HUES6 (cell line): ENCODE measurements around the gene RAD18.

Experiments used
- H3K27ac ChIP-seq: 2 replicates; pipeline ENCODE4 v1.7.0; 2013; ENCODE audit warnings: low read depth, mild to moderate bottlenecking, low read length, inconsistent platforms
- H3K27me3 ChIP-seq: 2 replicates; pipeline ENCODE4 v1.6.1; 2013; ENCODE audit warnings: low read length; ENCODE audit not compliant: control insufficient read depth, insufficient read depth
- H3K36me3 ChIP-seq: 2 replicates; pipeline ENCODE4 v1.6.1; 2013; ENCODE audit warnings: low read length; ENCODE audit not compliant: control insufficient read depth, insufficient read depth
- H3K4me1 ChIP-seq: 2 replicates; pipeline ENCODE4 v1.6.1; 2013; ENCODE audit warnings: low read length; ENCODE audit not compliant: control insufficient read depth, insufficient read depth
- H3K4me3 ChIP-seq: 2 replicates; pipeline ENCODE4 v1.5.1; 2013; ENCODE audit warnings: low read depth, low read length
- H3K9ac ChIP-seq: one replicate; pipeline ENCODE4 v1.6.1; 2013; ENCODE audit warnings: mild to moderate bottlenecking, low read length
- H3K9me3 ChIP-seq: 2 replicates; pipeline ENCODE4 v1.6.1; 2013; ENCODE audit warnings: low read depth, low read length; ENCODE audit not compliant: control insufficient read depth, insufficient read depth

Gene RAD18

GRCh38 chr3:8964436-8965370 lies 1.4 kb upstream of the RAD18 start:
- no peaks in the 10 kb centered on the region for H3K36me3 ChIP-seq
- H3K9ac ChIP-seq, result peak overlapping the region; percentile 88
- H3K27me3 ChIP-seq, result no peaks in the 10 kb centered on the region; the same call in 1 of the 2 replicates
- H3K4me1 ChIP-seq, result peaks cover 31% of the 10 kb centered on the region
- H3K9me3 ChIP-seq, result no peaks in the 10 kb centered on the region
- peak overlapping the region; percentile 97 for H3K27ac ChIP-seq
- H3K4me3 ChIP-seq, result peak overlapping the region; percentile 83

GRCh38 chr3:8962226-8962861 lies 928 bp downstream of the RAD18 start:
- Histone ChIP-seq H3K27me3 (no peaks in the 10 kb centered on the region), H3K36me3 (peaks cover 18% of the 10 kb centered on the region), H3K27ac (no peak overlapping the region), H3K9me3 (no peaks in the 10 kb centered on the region), H3K9ac (peak overlapping the region; percentile 79), H3K4me3 (peak overlapping the region; percentile 83), H3K4me1 (peaks cover 31% of the 10 kb centered on the region)

GRCh38 chr3:8959668-8960067 lies 3.6 kb downstream of the RAD18 start:
- no peak overlapping the region for H3K4me3 ChIP-seq
- no peaks in the 10 kb centered on the region for H3K9me3 ChIP-seq
- peaks cover 20% of the 10 kb centered on the region for H3K4me1 ChIP-seq
- H3K36me3 ChIP-seq, result peaks cover 32% of the 10 kb centered on the region
- H3K27me3 ChIP-seq, result no peaks in the 10 kb centered on the region
- no peak overlapping the region for H3K9ac ChIP-seq
- no peak overlapping the region for H3K27ac ChIP-seq

DNA sequence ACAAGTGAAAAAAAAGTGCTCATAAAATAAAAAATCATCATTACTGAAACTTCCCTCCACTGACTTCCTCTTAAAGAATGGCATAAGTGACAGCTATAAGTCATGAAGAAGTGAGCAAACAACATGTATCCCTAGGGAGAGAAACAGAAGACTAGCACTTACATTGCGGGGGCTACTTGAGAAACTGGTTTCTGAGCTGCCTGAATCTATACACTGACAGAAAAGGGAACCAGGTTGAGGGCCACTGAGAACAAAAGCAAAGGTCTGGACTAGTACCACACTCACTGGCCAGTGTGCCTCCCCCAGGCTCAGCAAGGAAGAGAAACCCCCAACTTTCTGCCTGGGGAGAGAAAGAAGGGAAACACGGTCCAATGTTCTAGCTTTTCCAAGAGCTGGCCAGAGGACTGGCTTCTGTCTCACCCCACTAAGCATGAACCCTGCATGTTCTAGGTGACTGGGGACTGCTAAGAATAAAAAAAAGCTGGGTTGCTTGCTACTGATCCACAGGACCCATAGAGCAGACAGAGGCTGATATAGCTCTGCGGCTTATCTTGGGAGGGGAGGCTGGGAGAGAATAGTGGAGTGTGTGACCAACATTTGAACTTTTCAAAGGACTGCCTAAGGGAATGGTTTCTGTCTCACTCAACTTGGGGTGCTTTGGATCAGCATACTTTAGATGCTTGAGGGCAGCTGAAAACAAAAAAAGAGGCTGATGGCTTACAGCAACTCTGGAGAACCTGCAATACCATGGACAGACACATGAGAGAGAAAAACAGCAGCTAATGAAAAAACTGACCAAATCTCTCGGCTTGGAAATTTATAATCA lies 8.1 kb downstream of the RAD18 start:
- Histone ChIP-seq H3K4me3 (no peak overlapping the region), H3K36me3 (peaks cover 32% of the 10 kb centered on the region), H3K27ac (no peak overlapping the region), H3K27me3 (no peaks in the 10 kb centered on the region), H3K4me1 (no peaks in the 10 kb centered on the region; the same call in 1 of the 2 replicates), H3K9ac (no peak overlapping the region), H3K9me3 (no peaks in the 10 kb centered on the region)

DNA sequence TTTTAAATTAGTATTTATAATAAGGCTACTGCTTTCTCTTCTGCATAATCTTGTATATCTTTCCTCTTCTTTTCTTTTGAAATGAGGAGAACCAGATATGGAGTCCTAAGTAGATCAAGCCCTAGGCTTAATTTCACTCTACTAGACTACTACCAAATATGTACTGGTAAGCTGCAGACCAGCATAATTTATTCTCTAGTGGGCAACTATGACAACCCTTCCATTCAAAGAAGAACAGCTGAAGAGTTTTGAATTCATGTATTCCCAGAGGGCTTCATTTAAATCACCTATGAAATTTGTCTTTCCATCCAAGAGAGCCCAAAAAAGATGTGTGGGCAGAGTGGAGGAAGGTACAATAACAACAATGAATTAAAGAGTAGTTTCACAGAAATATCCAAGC lies 10.0 kb downstream of the RAD18 start:
- Histone ChIP-seq H3K9ac (no peak overlapping the region), H3K27me3 (no peaks in the 10 kb centered on the region), H3K27ac (no peak overlapping the region), H3K4me3 (no peak overlapping the region), H3K9me3 (no peaks in the 10 kb centered on the region), H3K36me3 (peaks cover 23% of the 10 kb centered on the region), H3K4me1 (no peaks in the 10 kb centered on the region; the same call in 1 of the 2 replicates)

DNA sequence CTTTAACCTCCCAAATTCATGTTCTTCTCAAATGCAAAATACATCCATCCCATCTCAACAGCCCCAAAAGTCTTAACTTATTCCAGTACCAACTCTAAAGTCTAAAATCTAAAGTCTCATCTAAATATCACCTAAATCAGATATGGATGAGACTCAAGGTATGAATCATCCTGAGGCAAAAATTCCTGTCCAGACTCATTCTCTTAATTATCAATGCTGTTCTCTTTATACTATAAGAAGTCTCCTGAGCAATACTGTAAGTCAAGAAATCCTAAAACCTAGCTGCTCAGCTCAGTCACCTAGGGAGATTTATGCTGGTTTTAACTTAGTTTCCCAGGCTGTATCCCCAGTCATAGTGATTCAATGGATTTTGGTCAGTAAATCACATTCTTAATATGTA lies 11.1 kb downstream of the RAD18 start:
- H3K9me3 ChIP-seq, result no peaks in the 10 kb centered on the region
- no peak overlapping the region for H3K27ac ChIP-seq
- no peaks in the 10 kb centered on the region; the same call in 1 of the 2 replicates for H3K4me1 ChIP-seq
- no peak overlapping the region for H3K9ac ChIP-seq
- H3K4me3 ChIP-seq, result no peak overlapping the region
- H3K27me3 ChIP-seq, result no peaks in the 10 kb centered on the region
- H3K36me3 ChIP-seq, result peaks cover 19% of the 10 kb centered on the region

DNA sequence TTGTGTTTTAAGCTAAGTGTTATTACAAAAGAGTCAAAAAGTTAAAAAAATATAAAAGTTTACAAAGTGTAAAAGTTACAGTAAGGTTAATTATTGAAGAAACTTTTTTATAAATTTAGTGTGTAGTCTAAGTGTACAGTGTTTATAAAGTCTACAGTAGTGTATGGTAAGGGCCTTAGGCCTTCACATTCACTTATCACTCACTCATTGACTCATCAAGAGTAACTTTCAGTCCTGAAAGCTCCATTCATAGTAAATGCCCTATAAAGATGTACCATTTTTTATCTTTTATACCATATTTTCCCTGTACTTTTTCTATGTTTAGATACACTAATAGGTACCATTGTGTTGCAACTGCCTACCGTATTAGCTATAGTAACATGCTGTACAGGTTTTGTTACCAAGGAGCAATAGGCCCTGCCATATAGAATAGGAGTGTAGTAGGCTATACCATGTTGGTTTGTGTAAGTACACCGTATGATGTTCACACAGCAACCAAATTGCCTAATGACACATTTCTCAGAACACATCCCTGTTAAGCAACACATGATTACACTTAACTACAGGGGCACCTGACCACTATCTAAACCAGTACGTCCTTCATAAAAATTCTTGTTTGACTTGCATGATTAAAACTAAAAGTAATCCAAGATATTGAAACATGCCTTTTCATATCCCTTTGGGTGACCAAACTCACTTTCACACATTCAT lies 17.2 kb downstream of the RAD18 start:
- no peaks in the 10 kb centered on the region for H3K4me1 ChIP-seq
- no peak overlapping the region for H3K9ac ChIP-seq
- H3K36me3 ChIP-seq, result peaks cover 55% of the 10 kb centered on the region
- H3K27ac ChIP-seq, result no peak overlapping the region
- H3K4me3 ChIP-seq, result no peak overlapping the region
- H3K27me3 ChIP-seq, result no peaks in the 10 kb centered on the region
- H3K9me3 ChIP-seq, result no peaks in the 10 kb centered on the region

DNA sequence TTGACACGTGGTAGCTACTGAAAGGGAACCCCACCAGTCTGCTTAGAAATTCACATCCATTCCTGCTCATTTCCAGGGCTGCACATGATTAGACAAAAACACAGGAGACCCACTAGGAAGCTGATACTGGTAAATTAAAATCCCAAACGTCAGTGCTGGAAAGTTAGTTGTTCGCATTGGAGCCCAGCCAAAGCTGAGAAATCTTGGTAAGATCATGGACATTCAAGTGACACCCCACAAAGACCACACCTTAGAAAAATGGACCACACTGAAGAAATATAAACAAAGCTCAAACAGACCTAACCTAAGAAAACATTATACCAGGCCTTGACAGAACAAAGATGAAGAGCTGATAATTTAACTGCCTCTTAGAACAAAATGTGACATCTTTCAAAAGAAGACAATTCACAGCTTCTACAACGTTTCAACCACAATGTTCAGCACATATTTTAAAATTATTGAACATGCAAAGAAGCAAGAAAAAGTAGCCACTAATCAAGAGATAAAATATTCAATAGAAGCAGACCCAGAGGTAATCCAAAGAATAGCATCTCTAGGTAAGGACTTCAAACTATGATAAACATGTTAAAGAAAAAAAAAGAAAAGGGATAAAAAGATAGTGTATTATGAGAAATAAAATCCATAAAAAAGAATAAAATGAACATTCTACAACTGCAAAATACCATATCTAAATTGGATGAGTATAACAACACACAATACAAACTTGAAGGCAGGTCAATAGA lies 20.4 kb downstream of the RAD18 start:
- Histone ChIP-seq H3K4me3 (no peak overlapping the region), H3K9me3 (no peaks in the 10 kb centered on the region), H3K27me3 (no peaks in the 10 kb centered on the region), H3K27ac (no peak overlapping the region), H3K36me3 (peaks cover 83% of the 10 kb centered on the region), H3K4me1 (no peaks in the 10 kb centered on the region), H3K9ac (no peak overlapping the region)

DNA sequence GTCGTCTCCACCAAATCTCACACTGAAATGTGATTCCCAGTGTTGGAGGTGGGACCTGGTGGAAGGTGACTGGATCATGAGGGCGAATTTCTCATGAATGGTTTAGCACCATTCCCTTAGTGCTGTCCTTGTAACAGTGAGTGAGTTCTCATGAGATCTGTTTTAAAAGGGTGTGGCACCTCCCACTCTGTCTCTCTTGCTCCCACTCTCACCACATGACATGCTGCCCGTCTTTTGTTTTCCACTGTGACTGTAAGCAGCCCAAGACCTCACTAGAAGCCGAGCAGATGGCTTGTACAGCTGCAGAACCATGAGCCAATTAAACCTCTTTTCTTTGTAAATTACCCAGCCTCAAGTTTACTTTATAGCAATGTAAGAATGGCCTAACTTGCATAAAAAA lies 21.2 kb downstream of the RAD18 start:
- peaks cover 81% of the 10 kb centered on the region for H3K36me3 ChIP-seq
- no peak overlapping the region for H3K27ac ChIP-seq
- no peak overlapping the region for H3K4me3 ChIP-seq
- no peak overlapping the region for H3K9ac ChIP-seq
- H3K9me3 ChIP-seq, result no peaks in the 10 kb centered on the region
- H3K4me1 ChIP-seq, result no peaks in the 10 kb centered on the region
- H3K27me3 ChIP-seq, result no peaks in the 10 kb centered on the region

GRCh38 chr3:8938021-8938420 lies 25.3 kb downstream of the RAD18 start:
- peaks cover 83% of the 10 kb centered on the region for H3K36me3 ChIP-seq
- H3K4me3 ChIP-seq, result no peak overlapping the region
- no peaks in the 10 kb centered on the region for H3K27me3 ChIP-seq
- no peaks in the 10 kb centered on the region for H3K9me3 ChIP-seq
- no peak overlapping the region for H3K27ac ChIP-seq
- no peak overlapping the region for H3K9ac ChIP-seq
- no peaks in the 10 kb centered on the region for H3K4me1 ChIP-seq
